Measurements from ENCODE around the gene FOXM1.
"Not testable (repeated sequence)": the region's sequence is repeated elsewhere in the genome, so short reads cannot be mapped to it uniquely, and the experiment has no call there.

Gene FOXM1

DNA sequence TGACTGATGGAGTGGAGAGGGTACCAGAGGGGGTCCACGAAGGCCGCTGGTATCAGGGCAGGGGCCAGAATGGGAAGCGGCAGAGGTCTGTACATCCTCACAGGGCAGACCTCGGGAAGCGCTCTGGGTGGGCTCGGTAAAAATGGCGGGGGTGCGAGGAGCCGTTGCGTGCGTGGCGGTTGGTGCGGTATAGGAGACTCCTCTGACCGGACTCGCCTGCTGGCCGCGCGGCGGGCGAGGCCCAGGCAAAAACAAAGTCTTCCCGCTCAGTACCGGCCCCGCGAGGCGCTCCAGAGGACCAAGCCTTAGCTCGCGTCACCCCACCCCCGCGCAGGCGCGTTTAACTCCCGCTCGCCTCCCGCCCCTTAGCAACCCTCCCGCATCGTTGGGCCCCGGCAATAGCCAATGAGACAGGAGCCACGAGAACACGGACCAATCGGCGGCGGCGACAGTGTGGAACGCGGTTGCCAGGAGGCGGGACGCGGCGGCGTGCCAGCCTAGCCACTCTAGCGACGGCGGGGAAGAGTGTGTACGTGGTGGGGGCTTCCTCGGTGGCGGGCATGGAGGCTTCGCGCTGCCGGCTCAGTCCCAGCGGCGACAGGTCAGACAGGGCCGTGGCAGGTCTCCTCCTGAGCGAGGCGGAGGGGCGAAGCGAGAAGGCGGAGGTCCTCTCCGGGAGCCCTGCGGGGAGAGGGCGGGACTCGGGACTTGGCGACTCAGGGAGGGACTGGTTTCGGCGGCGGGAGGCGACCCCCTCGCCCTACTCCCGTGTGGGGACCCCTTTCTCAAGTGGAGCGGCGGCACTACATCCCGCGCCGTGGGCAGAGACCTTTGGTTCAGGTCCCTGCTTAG, 13.6 kb upstream of the FOXM1 start, which contains the start of gene TULP3:
Gene TULP3 (plus strand): TSS at position 504 of the 852 bp plus-strand sequence. CDS start 57 bp downstream, at position 561.
- TF ChIP-seq POU2F2 (IDR thresholded peaks at IDR 0.05; ENCODE audit: low read depth, low read length): no peak; the same call in 1 of the 2 replicates
- no peak for TF ChIP-seq PAX5 (IDR thresholded peaks at IDR 0.05; ENCODE audit: insufficient read depth, low read length, severe bottlenecking)
- no peak for TF ChIP-seq SPI1 (IDR thresholded peaks at IDR 0.05; ENCODE audit: low read depth, low read length)
- peak; percentile 61; the same call in 1 of the 2 replicates for TF ChIP-seq POLR2AphosphoS5 (IDR thresholded peaks at IDR 0.05; ENCODE audit: low read depth, low read length)
- TF ChIP-seq POLR2A (IDR thresholded peaks at IDR 0.05; ENCODE audit: low read depth, low read length): peak; percentile 42; the same call in 1 of the 2 replicates
- TF ChIP-seq TAF1 (IDR thresholded peaks at IDR 0.05; ENCODE audit: low read depth, low read length): no peak; the same call in 1 of the 2 replicates
- DNase-seq (ENCODE audit: insufficient read length, low spot score): peak; percentile 94
- FAIRE-seq: peak; percentile 99

DNA sequence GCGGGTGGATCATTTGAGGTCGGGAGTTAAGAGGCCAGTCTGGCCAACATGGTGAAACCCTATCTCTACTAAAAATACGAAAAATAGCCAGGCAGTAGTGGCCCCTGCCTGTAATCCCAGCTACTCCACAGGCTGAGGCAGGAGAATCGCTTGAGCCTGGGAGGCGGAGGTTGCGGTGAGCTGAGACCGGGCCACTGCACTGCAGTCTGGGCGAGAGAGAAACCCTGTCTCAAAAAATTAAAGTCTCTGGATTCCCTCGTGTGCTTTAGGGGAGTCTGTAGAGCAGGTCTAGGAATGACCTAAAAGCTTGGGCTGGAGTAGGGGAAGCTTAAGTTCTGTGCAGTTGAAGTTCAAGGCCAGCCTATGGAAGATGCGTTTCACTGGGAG, 13.0 kb upstream of the FOXM1 start:
- DNase-seq (ENCODE audit: insufficient read length, low spot score): no peak
- no peak for FAIRE-seq
- no peak for TF ChIP-seq POU2F2 (IDR thresholded peaks at IDR 0.05; ENCODE audit: low read depth, low read length)
- no peak for TF ChIP-seq SPI1 (IDR thresholded peaks at IDR 0.05; ENCODE audit: low read depth, low read length)
- no peak for TF ChIP-seq PAX5 (IDR thresholded peaks at IDR 0.05; ENCODE audit: insufficient read depth, low read length, severe bottlenecking)
- TF ChIP-seq POLR2AphosphoS5 (IDR thresholded peaks at IDR 0.05; ENCODE audit: low read depth, low read length): no peak
- no peak for TF ChIP-seq TAF1 (IDR thresholded peaks at IDR 0.05; ENCODE audit: low read depth, low read length)
- no peak for TF ChIP-seq POLR2A (IDR thresholded peaks at IDR 0.05; ENCODE audit: low read depth, low read length)

GRCh38 chr12:2886768-2887450, 9.9 kb upstream of the FOXM1 start:
- DNase-seq (ENCODE audit: insufficient read length, low spot score) (no peak), FAIRE-seq (no peak)
- TF ChIP-seq PAX5 (IDR thresholded peaks at IDR 0.05; ENCODE audit: insufficient read depth, low read length, severe bottlenecking): no peak
- no peak for TF ChIP-seq POLR2A (IDR thresholded peaks at IDR 0.05; ENCODE audit: low read depth, low read length)
- no peak for TF ChIP-seq POU2F2 (IDR thresholded peaks at IDR 0.05; ENCODE audit: low read depth, low read length)
- TF ChIP-seq SPI1 (IDR thresholded peaks at IDR 0.05; ENCODE audit: low read depth, low read length): no peak
- TF ChIP-seq TAF1 (IDR thresholded peaks at IDR 0.05; ENCODE audit: low read depth, low read length): no peak
- TF ChIP-seq POLR2AphosphoS5 (IDR thresholded peaks at IDR 0.05; ENCODE audit: low read depth, low read length): no peak

DNA sequence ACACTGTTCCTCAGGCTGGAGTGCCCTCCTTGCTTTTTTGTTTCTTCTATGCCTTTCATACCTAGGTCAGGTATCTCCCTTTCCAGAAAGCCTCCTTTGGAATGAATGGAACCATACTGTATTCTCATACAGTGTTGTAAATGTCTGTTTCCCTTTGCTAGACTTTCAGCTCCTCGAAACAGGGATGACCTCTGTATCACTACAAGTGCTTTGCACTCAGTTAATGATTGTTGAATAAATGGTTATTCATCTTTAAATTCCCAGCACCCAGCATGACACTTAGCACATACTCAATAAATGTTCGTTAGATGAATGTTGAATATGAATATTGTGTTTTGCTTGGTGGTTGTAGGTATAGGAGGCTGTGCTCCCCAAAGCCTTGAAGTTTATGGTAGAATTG, 7.8 kb upstream of the FOXM1 start:
- DNase-seq (ENCODE audit: insufficient read length, low spot score) (no peak), FAIRE-seq (no peak)
- TF ChIP-seq POU2F2 (IDR thresholded peaks at IDR 0.05; ENCODE audit: low read depth, low read length) (no peak), SPI1 (IDR thresholded peaks at IDR 0.05; ENCODE audit: low read depth, low read length) (no peak), TAF1 (IDR thresholded peaks at IDR 0.05; ENCODE audit: low read depth, low read length) (no peak), POLR2A (IDR thresholded peaks at IDR 0.05; ENCODE audit: low read depth, low read length) (no peak), PAX5 (IDR thresholded peaks at IDR 0.05; ENCODE audit: insufficient read depth, low read length, severe bottlenecking) (no peak), POLR2AphosphoS5 (IDR thresholded peaks at IDR 0.05; ENCODE audit: low read depth, low read length) (no peak)

- DNase-seq (ENCODE audit: insufficient read length, low spot score) (no peak), FAIRE-seq (no peak)
- TF ChIP-seq PAX5 (IDR thresholded peaks at IDR 0.05; ENCODE audit: insufficient read depth, low read length, severe bottlenecking): no peak
- no peak for TF ChIP-seq POU2F2 (IDR thresholded peaks at IDR 0.05; ENCODE audit: low read depth, low read length)
- no peak for TF ChIP-seq SPI1 (IDR thresholded peaks at IDR 0.05; ENCODE audit: low read depth, low read length)
- TF ChIP-seq POLR2A (IDR thresholded peaks at IDR 0.05; ENCODE audit: low read depth, low read length): no peak
- TF ChIP-seq POLR2AphosphoS5 (IDR thresholded peaks at IDR 0.05; ENCODE audit: low read depth, low read length): no peak
- TF ChIP-seq TAF1 (IDR thresholded peaks at IDR 0.05; ENCODE audit: low read depth, low read length): no peak
These were observed 2.9 kb upstream of the FOXM1 start for GRCh38 chr12:2879853-2880252.

DNA sequence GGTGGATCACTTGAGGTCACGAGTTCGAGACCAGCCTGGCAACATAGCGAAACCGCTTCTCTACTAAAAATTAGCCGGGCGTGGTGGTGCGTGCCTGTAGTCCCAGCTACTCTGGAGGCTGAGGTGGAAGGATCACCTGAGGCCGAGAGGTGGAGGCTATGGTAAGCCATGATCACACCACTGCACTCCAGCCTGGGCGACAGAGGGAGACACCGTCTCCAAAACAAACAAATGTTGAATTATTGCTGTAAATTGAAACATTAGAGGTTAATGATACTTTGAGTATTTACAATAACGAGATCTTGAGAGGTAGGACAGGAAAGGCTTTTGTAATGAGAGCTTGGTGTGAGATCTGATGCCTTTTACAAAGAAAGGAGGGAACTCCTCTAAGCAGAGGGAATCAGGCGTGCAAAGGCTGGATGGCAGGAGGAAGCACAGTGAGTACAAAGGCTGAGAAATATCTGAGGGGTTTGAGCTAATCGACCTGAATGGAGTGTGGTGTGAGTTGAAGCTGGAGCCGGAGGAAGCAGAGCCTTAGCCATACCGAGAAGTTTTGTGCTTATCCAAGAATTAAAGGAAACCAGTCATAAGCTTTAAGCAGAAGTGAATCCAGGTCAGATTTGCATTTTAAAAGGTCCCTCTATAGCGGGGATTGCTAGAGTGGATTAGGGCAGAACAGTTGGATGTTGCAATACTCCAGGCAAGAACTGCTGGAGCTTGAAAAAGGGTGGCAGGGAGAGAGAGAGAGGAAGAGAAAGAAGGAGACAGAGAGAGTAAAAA, 1.2 kb upstream of the FOXM1 start:
- no peak for DNase-seq (ENCODE audit: insufficient read length, low spot score)
- peak; percentile 41 for FAIRE-seq
- TF ChIP-seq POLR2A (IDR thresholded peaks at IDR 0.05; ENCODE audit: low read depth, low read length) (peak; percentile 12), POU2F2 (IDR thresholded peaks at IDR 0.05; ENCODE audit: low read depth, low read length) (no peak), SPI1 (IDR thresholded peaks at IDR 0.05; ENCODE audit: low read depth, low read length) (peak; percentile 83), TAF1 (IDR thresholded peaks at IDR 0.05; ENCODE audit: low read depth, low read length) (no peak)

DNA sequence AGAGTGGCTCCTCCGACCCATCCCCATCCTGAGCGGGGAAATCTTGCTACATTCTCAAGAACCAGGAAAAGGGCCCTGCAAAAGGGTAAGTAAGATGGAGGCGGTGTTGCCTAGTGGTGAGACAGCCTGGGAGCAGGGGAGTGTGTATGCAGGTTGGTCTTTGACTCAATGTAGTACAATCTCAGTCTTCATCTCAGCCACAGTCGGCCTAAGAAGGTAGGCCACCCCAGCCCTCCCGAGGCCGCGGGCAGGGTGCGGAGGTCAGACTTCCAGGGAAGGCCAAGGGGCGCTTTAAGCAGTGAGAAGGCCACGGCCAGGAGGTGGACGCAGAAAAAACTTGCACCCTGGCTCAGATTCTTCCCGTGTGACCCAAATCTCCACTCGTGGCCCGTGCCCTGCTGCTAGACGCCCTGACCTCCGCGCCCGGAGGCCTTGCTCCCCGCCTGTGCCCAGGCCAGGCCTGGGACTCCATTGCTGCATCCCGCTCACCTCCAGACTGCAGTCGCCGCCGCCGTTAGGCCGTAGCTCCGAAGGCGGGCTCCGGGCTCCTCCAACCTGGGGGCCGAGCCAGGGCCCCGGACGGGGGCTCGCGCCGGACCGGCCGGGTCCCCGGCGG, 435 bp downstream of the FOXM1 start:
- DNase-seq (ENCODE audit: insufficient read length, low spot score): peak; percentile 37
- FAIRE-seq: no peak
- no peak for TF ChIP-seq POLR2AphosphoS5 (IDR thresholded peaks at IDR 0.05; ENCODE audit: low read depth, low read length)
- TF ChIP-seq PAX5 (IDR thresholded peaks at IDR 0.05; ENCODE audit: insufficient read depth, low read length, severe bottlenecking): no peak
- TF ChIP-seq TAF1 (IDR thresholded peaks at IDR 0.05; ENCODE audit: low read depth, low read length): no peak
- 0 out of 2 replicates have a peak, but pooled peaks have one; percentile 5 for TF ChIP-seq POLR2A (IDR thresholded peaks at IDR 0.05; ENCODE audit: low read depth, low read length)
- no peak for TF ChIP-seq SPI1 (IDR thresholded peaks at IDR 0.05; ENCODE audit: low read depth, low read length)

DNA sequence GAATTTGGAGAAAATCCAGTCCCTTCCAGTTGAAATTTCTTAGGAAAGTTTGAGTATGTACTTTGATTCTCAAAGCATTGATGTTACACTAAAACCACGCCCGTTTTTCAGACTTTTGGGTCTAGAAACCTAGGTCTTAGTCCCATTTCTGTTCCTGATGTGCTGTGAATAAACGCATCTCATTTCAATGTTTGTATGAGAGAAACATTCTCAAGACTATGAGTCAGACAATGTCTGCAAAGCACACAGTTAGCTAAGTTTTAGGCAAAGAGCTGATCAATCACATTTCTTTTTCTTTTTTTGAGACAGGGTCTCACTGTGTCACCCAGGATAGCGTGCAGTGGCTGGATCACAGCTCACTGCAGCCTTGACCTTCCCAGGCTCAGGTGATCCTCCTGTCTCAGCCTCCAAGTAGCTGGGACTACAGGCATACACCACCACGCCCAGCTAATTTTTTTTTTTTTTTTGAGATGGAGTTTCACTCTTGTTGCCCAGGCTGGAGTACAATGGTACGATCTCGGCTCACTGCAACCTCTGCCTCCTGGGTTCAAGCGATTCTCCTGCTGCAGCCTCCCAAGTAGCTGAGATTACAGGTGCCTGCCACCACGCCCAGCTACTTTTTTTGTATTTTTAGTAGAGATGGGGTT, 7.9 kb downstream of the FOXM1 start:
- not testable (repeated sequence) for DNase-seq (ENCODE audit: insufficient read length, low spot score); FAIRE-seq
